ENCODE data around the gene MCTP2.

GRCh38 chr15:94236608-94237007 is 5.2 kb downstream of the MCTP2 start:
- TF ChIP-seq, protein P1, sequence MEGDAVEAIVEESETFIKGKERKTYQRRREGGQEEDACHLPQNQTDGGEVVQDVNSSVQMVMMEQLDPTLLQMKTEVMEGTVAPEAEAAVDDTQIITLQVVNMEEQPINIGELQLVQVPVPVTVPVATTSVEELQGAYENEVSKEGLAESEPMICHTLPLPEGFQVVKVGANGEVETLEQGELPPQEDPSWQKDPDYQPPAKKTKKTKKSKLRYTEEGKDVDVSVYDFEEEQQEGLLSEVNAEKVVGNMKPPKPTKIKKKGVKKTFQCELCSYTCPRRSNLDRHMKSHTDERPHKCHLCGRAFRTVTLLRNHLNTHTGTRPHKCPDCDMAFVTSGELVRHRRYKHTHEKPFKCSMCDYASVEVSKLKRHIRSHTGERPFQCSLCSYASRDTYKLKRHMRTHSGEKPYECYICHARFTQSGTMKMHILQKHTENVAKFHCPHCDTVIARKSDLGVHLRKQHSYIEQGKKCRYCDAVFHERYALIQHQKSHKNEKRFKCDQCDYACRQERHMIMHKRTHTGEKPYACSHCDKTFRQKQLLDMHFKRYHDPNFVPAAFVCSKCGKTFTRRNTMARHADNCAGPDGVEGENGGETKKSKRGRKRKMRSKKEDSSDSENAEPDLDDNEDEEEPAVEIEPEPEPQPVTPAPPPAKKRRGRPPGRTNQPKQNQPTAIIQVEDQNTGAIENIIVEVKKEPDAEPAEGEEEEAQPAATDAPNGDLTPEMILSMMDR (conservative IDR thresholded peaks at IDR 0.05): no peak
- no peak for TF ChIP-seq ZFX (IDR thresholded peaks at IDR 0.05)

All from C4-2B (cell line).